MM.1S (cell line): ENCODE data around the gene PRR33.

Experiments
- DNase-seq: peaks from one replicate; pipeline ENCODE4 v3.0.0-alpha.2; 2015
- H2AFZ ChIP-seq: fragments of 300-600 bp; sonication (generic); 2 replicates; pipeline ENCODE4 v1.6.0; 2016; ENCODE audit warnings: antibody characterized with exemption, low read length
- H3F3A ChIP-seq: fragments of 300-600 bp; sonication (generic); 2 replicates; pipeline ENCODE4 v1.6.1; 2016; ENCODE audit warnings: mild to moderate bottlenecking, antibody characterized with exemption, low read length, moderate library complexity, mixed read lengths; ENCODE audit not compliant: insufficient read depth
- H3K27ac ChIP-seq: fragments of 300-600 bp; sonication (generic); 2 replicates; pipeline ENCODE4 v1.5.1; 2016; ENCODE audit warnings: mild to moderate bottlenecking, low read length
- H3K27me3 ChIP-seq: fragments of 300-600 bp; sonication (generic); replicated peaks from 2 replicates; pipeline ENCODE4 v1.6.0; 2016; ENCODE audit warnings: low read length; ENCODE audit not compliant: insufficient read depth
- H3K36me3 ChIP-seq: fragments of 300-600 bp; sonication (generic); replicated peaks from 2 replicates; pipeline ENCODE4 v1.6.1; 2016; ENCODE audit warnings: mild to moderate bottlenecking, low read length, mixed read lengths; ENCODE audit not compliant: insufficient read depth
- H3K4me1 ChIP-seq: fragments of 300-600 bp; sonication (generic); 2 replicates; pipeline ENCODE4 v1.6.1; 2016; ENCODE audit warnings: low read length, mixed read lengths
- H3K4me2 ChIP-seq: fragments of 300-600 bp; sonication (generic); 2 replicates; pipeline ENCODE4 v1.6.0; 2016; ENCODE audit warnings: low read depth, low read length
- H3K4me3 ChIP-seq: fragments of 300-600 bp; sonication (generic); 2 replicates; pipeline ENCODE4 v1.5.1; 2016; ENCODE audit warnings: low read length, mixed read lengths
- H3K79me2 ChIP-seq: fragments of 300-600 bp; sonication (generic); 2 replicates; pipeline ENCODE4 v1.6.1; 2016; ENCODE audit warnings: mixed run types, low read length, mixed read lengths
- H3K9ac ChIP-seq: fragments of 300-600 bp; sonication (generic); 2 replicates; pipeline ENCODE4 v1.6.1; 2016; ENCODE audit warnings: low read length, mixed read lengths
- H3K9me2 ChIP-seq: fragments of 300-600 bp; sonication (generic); replicated peaks from 2 replicates; pipeline ENCODE4 v1.6.1; 2016; ENCODE audit warnings: mild to moderate bottlenecking, low read length, mixed read lengths; ENCODE audit not compliant: insufficient read depth
- H3K9me3 ChIP-seq: fragments of 300-600 bp; sonication (generic); replicated peaks from 2 replicates; pipeline ENCODE4 v1.6.1; 2016; ENCODE audit warnings: mild to moderate bottlenecking, low read length, mixed read lengths; ENCODE audit not compliant: insufficient read depth
- H4K20me1 ChIP-seq: fragments of 300-600 bp; sonication (generic); 2 replicates; pipeline ENCODE4 v1.6.1; 2016; ENCODE audit warnings: mild to moderate bottlenecking, low read length, moderate library complexity, mixed read lengths; ENCODE audit not compliant: insufficient read depth
- EZH2 ChIP-seq: fragments of 300-600 bp; sonication (generic); optimal IDR thresholded peaks from 2 replicates; pipeline ENCODE3; 2017; ENCODE audit warnings: low read depth, mild to moderate bottlenecking, antibody characterized with exemption, low read length, mixed read lengths
- EZH2phosphoT487 ChIP-seq: fragments of 300-600 bp; sonication (generic); IDR thresholded peaks from 2 replicates; pipeline ENCODE4 v1.6.1; 2018; ENCODE audit warnings: antibody characterized with exemption, low read length
- TF ChIP-seq, protein P1 (sequence below): fragments of 300-600 bp; sonication (generic); IDR thresholded peaks from 2 replicates; pipeline ENCODE4 v1.5.1; 2016; ENCODE audit warnings: antibody characterized with exemption, low read length, mixed read lengths

PRR33 gene

DNA sequence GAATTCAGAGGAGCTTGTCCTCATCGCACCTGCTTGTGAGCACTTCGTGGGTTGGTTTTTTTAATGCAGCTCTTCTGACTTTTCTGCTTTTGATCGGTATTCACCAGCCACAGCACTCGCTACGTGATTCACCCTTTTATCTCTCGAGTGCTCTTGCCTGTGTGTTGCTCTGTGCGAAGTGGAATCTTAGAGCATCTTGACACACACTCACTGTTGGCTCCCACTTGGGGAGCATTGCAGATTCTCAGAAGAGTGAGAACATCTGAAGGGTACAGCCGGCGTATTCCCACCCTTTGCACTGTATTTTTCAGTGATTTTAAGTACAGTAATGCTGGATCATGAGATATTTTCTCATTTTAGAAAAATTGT, 38.8 kb upstream of the PRR33 start:
- Histone ChIP-seq H3K9me3 (no peaks in the 10 kb centered on the region), H3K27me3 (peaks cover 97% of the 10 kb centered on the region), H2AFZ (no peak overlapping the region), H3F3A (no peaks in the 10 kb centered on the region), H4K20me1 (no peaks in the 10 kb centered on the region), H3K4me1 (no peaks in the 10 kb centered on the region), H3K36me3 (no peaks in the 10 kb centered on the region), H3K27ac (no peak overlapping the region), H3K9ac (no peak overlapping the region), H3K9me2 (no peaks in the 10 kb centered on the region), H3K79me2 (no peaks in the 10 kb centered on the region), H3K4me2 (no peak overlapping the region), H3K4me3 (no peak overlapping the region)
- TF ChIP-seq, protein P1, sequence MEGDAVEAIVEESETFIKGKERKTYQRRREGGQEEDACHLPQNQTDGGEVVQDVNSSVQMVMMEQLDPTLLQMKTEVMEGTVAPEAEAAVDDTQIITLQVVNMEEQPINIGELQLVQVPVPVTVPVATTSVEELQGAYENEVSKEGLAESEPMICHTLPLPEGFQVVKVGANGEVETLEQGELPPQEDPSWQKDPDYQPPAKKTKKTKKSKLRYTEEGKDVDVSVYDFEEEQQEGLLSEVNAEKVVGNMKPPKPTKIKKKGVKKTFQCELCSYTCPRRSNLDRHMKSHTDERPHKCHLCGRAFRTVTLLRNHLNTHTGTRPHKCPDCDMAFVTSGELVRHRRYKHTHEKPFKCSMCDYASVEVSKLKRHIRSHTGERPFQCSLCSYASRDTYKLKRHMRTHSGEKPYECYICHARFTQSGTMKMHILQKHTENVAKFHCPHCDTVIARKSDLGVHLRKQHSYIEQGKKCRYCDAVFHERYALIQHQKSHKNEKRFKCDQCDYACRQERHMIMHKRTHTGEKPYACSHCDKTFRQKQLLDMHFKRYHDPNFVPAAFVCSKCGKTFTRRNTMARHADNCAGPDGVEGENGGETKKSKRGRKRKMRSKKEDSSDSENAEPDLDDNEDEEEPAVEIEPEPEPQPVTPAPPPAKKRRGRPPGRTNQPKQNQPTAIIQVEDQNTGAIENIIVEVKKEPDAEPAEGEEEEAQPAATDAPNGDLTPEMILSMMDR, result no peak
- TF ChIP-seq EZH2phosphoT487 (no peak), EZH2 (no peak)
- no peak for DNase-seq

DNA sequence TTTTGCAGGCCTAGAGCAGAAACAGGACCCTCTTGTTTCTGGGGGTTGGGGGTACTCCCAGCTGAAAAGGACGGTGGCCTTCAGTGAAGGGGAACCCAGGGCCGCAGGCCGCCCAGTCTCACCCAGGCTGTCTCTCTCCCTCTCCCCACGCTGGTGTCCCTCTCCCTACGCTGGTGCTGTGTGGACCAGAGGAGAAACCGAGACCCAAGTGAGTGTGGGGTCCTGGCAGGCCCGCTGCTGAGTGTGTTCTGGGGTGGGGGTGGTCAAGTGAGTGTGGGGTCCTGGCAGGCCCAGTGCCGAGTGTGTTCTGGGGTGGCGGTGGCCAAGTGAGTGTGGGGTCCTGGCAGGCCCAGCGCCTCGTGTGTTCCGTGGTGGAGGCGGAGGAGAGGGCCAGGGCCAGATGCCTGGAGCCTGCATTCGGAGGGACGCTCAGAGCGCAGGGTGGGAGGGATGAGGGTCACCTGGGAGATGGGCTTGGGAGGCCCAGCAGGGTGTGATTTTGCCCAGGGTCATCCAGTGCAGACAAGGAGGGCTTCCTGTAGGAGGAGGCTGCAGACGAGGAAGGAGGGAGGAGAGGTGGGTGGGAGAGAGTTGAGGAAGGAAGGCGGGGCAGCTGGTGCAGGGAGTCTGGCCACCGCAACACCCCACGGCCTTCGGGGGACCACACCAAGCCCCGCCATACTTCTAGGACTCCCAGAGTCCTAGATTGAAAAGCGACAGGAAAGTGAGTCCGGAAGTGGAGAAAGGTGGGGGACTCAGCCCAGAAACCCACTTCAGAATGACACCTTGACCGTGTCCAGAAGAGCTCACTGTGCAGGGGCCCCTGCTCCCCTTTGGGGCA, 38.1 kb upstream of the PRR33 start:
- no peaks in the 10 kb centered on the region for H3K9me3 ChIP-seq
- TF ChIP-seq, protein P1, result no peak
- no peak for TF ChIP-seq EZH2
- no peak for TF ChIP-seq EZH2phosphoT487
- no peak overlapping the region for H3K4me3 ChIP-seq
- no peak overlapping the region for H3K9ac ChIP-seq
- H3K27me3 ChIP-seq, result peaks cover 97% of the 10 kb centered on the region
- H4K20me1 ChIP-seq, result no peaks in the 10 kb centered on the region
- H3K4me1 ChIP-seq, result no peaks in the 10 kb centered on the region
- no peak for DNase-seq
- no peak overlapping the region for H2AFZ ChIP-seq
- H3K27ac ChIP-seq, result no peak overlapping the region
- no peaks in the 10 kb centered on the region for H3K9me2 ChIP-seq
- H3F3A ChIP-seq, result no peaks in the 10 kb centered on the region
- no peaks in the 10 kb centered on the region for H3K79me2 ChIP-seq
- H3K36me3 ChIP-seq, result no peaks in the 10 kb centered on the region
- no peak overlapping the region for H3K4me2 ChIP-seq

DNA sequence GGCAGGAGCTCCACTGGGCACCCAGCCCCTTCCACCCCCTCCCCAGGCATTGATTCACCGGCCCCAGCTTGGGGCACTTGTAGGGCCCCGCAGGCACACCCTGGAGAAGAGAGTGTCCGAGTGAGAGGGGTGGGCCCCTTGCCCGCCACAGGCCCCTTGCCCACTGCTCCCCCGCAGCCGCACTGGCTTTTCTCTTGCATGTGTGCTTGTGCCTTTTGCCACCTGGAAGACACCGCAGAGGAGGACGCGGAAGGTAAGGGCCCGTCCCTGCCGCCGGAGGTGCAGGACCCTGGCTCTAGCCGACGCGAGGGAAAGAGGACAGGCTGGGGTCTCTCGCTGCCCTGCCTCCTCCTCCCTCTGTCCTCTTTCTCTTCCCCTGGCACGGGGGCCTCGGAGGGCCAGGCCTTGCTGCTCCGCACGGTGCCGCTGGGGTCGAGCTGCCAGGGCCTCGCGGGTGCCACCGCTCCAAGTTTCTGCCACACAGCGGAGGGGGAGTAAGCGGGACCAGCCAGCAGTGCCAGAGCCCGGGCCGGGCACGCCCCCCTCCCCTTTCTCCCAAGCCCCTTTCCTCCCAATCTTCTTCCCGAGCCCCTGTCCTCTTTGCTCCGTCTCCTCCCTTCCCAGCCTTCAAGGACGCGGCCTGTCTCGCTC, 37.3 kb upstream of the PRR33 start:
- Histone ChIP-seq H3K4me1 (no peaks in the 10 kb centered on the region), H4K20me1 (no peaks in the 10 kb centered on the region), H3K27ac (no peak overlapping the region), H3K9me3 (no peaks in the 10 kb centered on the region), H3K9me2 (no peaks in the 10 kb centered on the region), H3K4me2 (no peak overlapping the region), H3K36me3 (no peaks in the 10 kb centered on the region), H3K4me3 (no peak overlapping the region), H3K27me3 (peaks cover 97% of the 10 kb centered on the region), H3K9ac (no peak overlapping the region), H3K79me2 (no peaks in the 10 kb centered on the region), H2AFZ (no peak overlapping the region), H3F3A (no peaks in the 10 kb centered on the region)
- TF ChIP-seq EZH2phosphoT487 (no peak), EZH2 (no peak)
- TF ChIP-seq, protein P1, result no peak
- no peak for DNase-seq
